GM23338 (cell line): ENCODE results near the gene PHOX2B.

Experiments
- EZH2phosphoT487 ChIP-seq: fragments of 200-600 bp; sonication (generic); IDR thresholded peaks from one replicate; pipeline ENCODE4 v1.8.1; 2018; ENCODE audit warnings: antibody characterized with exemption; ENCODE audit not compliant: unreplicated experiment
- TF ChIP-seq, protein P1 (sequence below), 2 experiments: fragments of 200-600 bp in 1 of 2; sonication (generic) in 1 of 2; conservative IDR thresholded peaks; 2 replicates each; pipeline versions ENCODE4 v1.5.1 to v1.6.1; 2016 to 2017; ENCODE audit warnings: antibody characterized with exemption in 2 of 2, low read depth in 2 of 2, mild to moderate bottlenecking in 2 of 2, moderate library complexity in 1 of 2
- TF ChIP-seq, protein P2 (sequence below): IDR thresholded peaks from one replicate; pipeline ENCODE4 v1.6.1; 2018; ENCODE audit warnings: antibody characterized with exemption; ENCODE audit not compliant: unreplicated experiment

DNA sequence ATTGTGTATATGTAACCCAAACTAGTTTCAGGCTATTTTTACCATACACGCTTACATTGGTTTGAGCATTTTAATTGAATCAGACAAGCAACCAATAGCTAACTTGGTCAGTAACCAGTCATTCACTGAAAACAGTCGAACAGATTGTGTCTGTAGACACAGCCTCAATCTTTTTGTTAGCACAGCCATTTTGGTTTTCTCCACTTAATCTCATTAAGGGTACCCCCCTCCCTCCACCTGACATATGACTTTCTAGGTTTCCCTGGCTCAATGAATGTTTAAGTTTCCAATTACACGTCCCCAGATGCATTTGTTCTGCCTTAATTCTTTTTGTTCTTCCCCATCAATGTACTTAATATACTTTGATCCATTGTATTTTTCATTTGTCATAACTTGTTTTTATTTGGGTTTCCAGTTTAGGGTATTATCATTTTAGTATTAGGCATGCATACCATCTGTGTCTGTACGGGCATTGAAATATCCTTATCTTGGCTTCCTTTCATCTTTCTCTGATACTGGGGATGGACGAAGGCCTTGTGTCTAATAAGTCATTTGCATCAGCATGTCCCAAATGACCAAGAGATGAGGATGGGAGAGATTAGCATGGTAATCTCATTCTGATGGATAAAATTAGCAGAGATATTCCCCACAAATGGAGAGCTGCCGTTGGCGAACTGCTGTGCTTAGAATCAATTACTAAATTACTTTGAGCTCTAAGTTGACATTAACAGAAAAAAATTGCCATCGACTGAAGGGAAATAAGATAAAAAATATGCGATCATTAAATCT, 35.9 kb upstream of the PHOX2B start:
- no peak for TF ChIP-seq EZH2phosphoT487
- TF ChIP-seq, protein P1, sequence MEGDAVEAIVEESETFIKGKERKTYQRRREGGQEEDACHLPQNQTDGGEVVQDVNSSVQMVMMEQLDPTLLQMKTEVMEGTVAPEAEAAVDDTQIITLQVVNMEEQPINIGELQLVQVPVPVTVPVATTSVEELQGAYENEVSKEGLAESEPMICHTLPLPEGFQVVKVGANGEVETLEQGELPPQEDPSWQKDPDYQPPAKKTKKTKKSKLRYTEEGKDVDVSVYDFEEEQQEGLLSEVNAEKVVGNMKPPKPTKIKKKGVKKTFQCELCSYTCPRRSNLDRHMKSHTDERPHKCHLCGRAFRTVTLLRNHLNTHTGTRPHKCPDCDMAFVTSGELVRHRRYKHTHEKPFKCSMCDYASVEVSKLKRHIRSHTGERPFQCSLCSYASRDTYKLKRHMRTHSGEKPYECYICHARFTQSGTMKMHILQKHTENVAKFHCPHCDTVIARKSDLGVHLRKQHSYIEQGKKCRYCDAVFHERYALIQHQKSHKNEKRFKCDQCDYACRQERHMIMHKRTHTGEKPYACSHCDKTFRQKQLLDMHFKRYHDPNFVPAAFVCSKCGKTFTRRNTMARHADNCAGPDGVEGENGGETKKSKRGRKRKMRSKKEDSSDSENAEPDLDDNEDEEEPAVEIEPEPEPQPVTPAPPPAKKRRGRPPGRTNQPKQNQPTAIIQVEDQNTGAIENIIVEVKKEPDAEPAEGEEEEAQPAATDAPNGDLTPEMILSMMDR (conservative IDR thresholded peaks at IDR 0.05; ENCODE audit: low read depth in 2 of 2): no peak
- TF ChIP-seq, protein P2, sequence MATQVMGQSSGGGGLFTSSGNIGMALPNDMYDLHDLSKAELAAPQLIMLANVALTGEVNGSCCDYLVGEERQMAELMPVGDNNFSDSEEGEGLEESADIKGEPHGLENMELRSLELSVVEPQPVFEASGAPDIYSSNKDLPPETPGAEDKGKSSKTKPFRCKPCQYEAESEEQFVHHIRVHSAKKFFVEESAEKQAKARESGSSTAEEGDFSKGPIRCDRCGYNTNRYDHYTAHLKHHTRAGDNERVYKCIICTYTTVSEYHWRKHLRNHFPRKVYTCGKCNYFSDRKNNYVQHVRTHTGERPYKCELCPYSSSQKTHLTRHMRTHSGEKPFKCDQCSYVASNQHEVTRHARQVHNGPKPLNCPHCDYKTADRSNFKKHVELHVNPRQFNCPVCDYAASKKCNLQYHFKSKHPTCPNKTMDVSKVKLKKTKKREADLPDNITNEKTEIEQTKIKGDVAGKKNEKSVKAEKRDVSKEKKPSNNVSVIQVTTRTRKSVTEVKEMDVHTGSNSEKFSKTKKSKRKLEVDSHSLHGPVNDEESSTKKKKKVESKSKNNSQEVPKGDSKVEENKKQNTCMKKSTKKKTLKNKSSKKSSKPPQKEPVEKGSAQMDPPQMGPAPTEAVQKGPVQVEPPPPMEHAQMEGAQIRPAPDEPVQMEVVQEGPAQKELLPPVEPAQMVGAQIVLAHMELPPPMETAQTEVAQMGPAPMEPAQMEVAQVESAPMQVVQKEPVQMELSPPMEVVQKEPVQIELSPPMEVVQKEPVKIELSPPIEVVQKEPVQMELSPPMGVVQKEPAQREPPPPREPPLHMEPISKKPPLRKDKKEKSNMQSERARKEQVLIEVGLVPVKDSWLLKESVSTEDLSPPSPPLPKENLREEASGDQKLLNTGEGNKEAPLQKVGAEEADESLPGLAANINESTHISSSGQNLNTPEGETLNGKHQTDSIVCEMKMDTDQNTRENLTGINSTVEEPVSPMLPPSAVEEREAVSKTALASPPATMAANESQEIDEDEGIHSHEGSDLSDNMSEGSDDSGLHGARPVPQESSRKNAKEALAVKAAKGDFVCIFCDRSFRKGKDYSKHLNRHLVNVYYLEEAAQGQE: no peak
